K562 (cell line): ENCODE results near the gene GABARAPL2. TPM values are rescaled to one million over a fixed set of nuclear protein-coding genes. Genes with fewer than 3 reads are reported as not detected.

Source experiments
- CHD7 ChIP-seq: fragments of 200-600 bp; sonication (generic); IDR thresholded peaks from one replicate; pipeline ENCODE4 v1.6.1; 2012; ENCODE audit warnings: mild to moderate bottlenecking, low read depth, low read length, inconsistent platforms
- CTCF ChIP-seq, 3 experiments: IDR thresholded peaks in 2 of 3; conservative IDR thresholded peaks in 1 of 3; 2 replicates each; pipeline ENCODE4 v1.5.1; 2011 to 2012; ENCODE audit warnings: low read length in 3 of 3, mild to moderate bottlenecking in 3 of 3, control low read depth in 2 of 3, improper control_type of control experiment in 1 of 3, inconsistent platforms in 1 of 3, low read depth in 1 of 3, mixed read lengths in 1 of 3, moderate library complexity in 1 of 3; ENCODE audit not compliant: insufficient read depth in 2 of 3
- GTF3C2 ChIP-seq: IDR thresholded peaks from 3 replicates; pipeline ENCODE4 v1.6.1; 2011; ENCODE audit warnings: borderline replicate concordance, mild to moderate bottlenecking, moderate library complexity; ENCODE audit not compliant: insufficient read length; ENCODE audit errors: extremely low read depth
- HDAC2 ChIP-seq: fragments of 450-650 bp; IDR thresholded peaks from 2 replicates; pipeline ENCODE4 v1.6.1; 2016; ENCODE audit warnings: mild to moderate bottlenecking
- HEY1 ChIP-seq: fragments of 250-450 bp; sonication (Bioruptor Pico); IDR thresholded peaks from 2 replicates; pipeline ENCODE4 v1.5.0; 2020; ENCODE audit warnings: mild to moderate bottlenecking, moderate library complexity, borderline replicate concordance
- IRF9 ChIP-seq: fragments of 450-650 bp; IDR thresholded peaks from 2 replicates; pipeline ENCODE4 v1.6.1; 2016; ENCODE audit warnings: missing biosample characterization, missing genetic modification characterization
- KDM2B ChIP-seq: fragments of 250-450 bp; sonication (Bioruptor Pico); IDR thresholded peaks from 2 replicates; pipeline ENCODE4 v1.8.0; 2021; ENCODE audit warnings: mild to moderate bottlenecking, moderate library complexity
- POLR2A ChIP-seq: fragments of 450-650 bp; conservative IDR thresholded peaks from 2 replicates; pipeline ENCODE4 v1.6.1; 2016
- PURB ChIP-seq: sonication (generic); formaldehyde crosslinking; IDR thresholded peaks from 2 replicates; pipeline ENCODE4 v1.9.0; 2021; ENCODE audit warnings: low read depth, mild to moderate bottlenecking, missing genetic modification reagents
- SMAD4 ChIP-seq: fragments of 250-450 bp; sonication (Bioruptor Pico); conservative IDR thresholded peaks from 2 replicates; pipeline ENCODE4 v1.8.0; 2021; ENCODE audit warnings: inconsistent platforms, mild to moderate bottlenecking, moderate library complexity
- THRAP3 ChIP-seq: fragments of 450-650 bp; IDR thresholded peaks from 2 replicates; pipeline ENCODE4 v1.6.1; 2016; ENCODE audit warnings: mild to moderate bottlenecking, inconsistent platforms, borderline replicate concordance
- polyA plus RNA-seq, 8 experiments: library from polyadenylated mRNA; depleted of rRNA in 4 of 8; stranded (reverse) in 5 of 8; unstranded in 3 of 8; fragments of >200 nt; fragmentation: Nextera tagmentation in 2 of 8; fragmentation: Illumina TruSeq in 1 of 8; extraction: Ambion mirVana in 2 of 8; extraction: Trizol in 1 of 8; gene quantifications; 2 replicates each; pipeline versions ENCODE4 v1.2.1 to v1.2.3, GENCODE V29; 2011 to 2014; ENCODE audit warnings: inconsistent platforms in 1 of 8, missing spikeins in 1 of 8
- total RNA-seq, 7 experiments: library from RNA; depleted of rRNA in 6 of 7; stranded (reverse); fragments of >200 nt in 6 of 7; fragmentation: Illumina TruSeq in 2 of 7; extraction: Trizol in 2 of 7; gene quantifications; 2 replicates each; pipeline versions ENCODE4 v1.2.1 to v1.2.3, GENCODE V29; 2011 to 2021; ENCODE audit warnings: low replicate concordance in 1 of 7

GABARAPL2 gene
- total and polyA plus RNA-seq, 9 of the 15 experiments (the other 6 are each of a cell fraction or from before 2014, with no cell fraction given): 42.1 to 288 (median 91.8) TPM

GRCh38 chr16:75621170-75621477, 54.9 kb downstream of the GABARAPL2 start (continued):
- no peak for TF ChIP-seq IRF9
- peak; percentile 34; the same call in 1 of the 2 replicates for TF ChIP-seq THRAP3
- TF ChIP-seq KDM2B (CRISPR knock-in tag): no peak
- no peak for TF ChIP-seq POLR2A
- no peak for TF ChIP-seq CHD7
- TF ChIP-seq HDAC2: peak; percentile 80
- TF ChIP-seq CTCF (IDR thresholded peaks at IDR 0.05 in 2 of 3, conservative IDR thresholded peaks at IDR 0.05 in 1 of 3; ENCODE audit: insufficient read depth in 2 of 3, low read depth in 1 of 3, low read length in 3 of 3): peak; percentile 79 to 89 (median 81)
- TF ChIP-seq PURB (CRISPR knock-in tag): no peak
- peak; percentile 51; the same call in 1 of the 2 replicates for TF ChIP-seq HEY1 (CRISPR knock-in tag)
- peak; percentile 39; the same call in 1 of the 2 replicates for TF ChIP-seq SMAD4 (CRISPR knock-in tag)
- TF ChIP-seq GTF3C2: no peak
